Thyroid gland (tissue), 4 donors: ENCODE results near the gene NYNRIN.

ENCODE experiments used
- POLR2A ChIP-seq, 2 donors: fragments of 450-650 bp; IDR thresholded peaks; one replicate each; pipeline ENCODE4 v1.6.1; 2017; ENCODE audit warnings: antibody characterized with exemption in 2 of 2, mild to moderate bottlenecking in 2 of 2, moderate library complexity in 1 of 2
- TF ChIP-seq, protein P1 (sequence below), 6 experiments: fragments of 200-600 bp in 3 of 6; fragments of 450-650 bp in 3 of 6; sonication (generic) in 3 of 6; IDR thresholded peaks; one replicate each; pipeline ENCODE4 v1.5.1; 2016 to 2019; ENCODE audit warnings: antibody characterized with exemption in 6 of 6, mild to moderate bottlenecking in 2 of 6, inconsistent platforms in 1 of 6, moderate library complexity in 1 of 6

DNA sequence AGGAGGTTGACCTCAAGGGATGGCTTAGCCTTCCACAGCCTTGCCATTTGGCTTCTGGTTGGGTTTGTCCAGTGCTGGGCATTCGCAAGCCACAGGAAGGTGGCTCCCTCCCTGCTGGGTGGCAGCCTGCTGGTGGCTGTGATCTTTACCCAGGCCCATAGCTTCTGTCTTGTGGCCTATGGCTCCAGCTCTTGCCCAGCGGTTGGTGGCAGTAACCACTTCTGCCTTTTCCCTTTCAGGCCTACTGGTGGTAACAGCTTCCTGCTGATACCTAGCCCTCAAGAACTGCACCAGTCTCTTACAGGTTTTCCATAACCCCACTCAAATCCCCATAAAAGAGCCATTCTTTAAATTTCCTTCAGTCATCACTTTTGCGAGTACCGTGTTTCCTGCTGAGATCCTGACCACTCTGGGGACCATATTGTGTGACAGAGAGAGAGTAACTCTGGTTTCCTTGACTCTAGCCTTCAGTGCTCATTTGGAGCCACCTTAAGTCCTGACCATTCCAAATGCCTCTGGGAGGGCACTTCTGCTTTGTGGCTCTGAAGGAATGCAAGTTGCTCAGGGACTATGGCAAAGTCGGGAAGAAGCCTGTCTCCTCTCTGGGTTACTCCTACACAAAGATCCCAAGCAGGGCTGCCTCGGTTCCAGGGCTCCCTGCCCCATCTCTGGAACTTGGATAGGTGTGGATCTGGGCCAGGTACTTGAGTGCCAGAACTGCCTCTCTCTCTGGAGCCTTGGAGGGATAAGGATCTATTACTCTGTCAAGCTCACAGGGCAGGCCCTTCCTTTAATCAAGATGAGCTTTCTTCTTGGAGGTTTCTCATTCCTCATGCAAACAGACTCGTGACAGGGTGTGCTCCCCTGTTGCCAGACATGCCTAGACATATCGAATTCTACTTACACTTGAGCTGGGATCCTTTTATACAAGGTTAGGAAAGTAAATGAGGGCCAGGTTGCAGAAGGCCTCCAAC is 2.9 kb upstream of the NYNRIN start:
- TF ChIP-seq, protein P1, sequence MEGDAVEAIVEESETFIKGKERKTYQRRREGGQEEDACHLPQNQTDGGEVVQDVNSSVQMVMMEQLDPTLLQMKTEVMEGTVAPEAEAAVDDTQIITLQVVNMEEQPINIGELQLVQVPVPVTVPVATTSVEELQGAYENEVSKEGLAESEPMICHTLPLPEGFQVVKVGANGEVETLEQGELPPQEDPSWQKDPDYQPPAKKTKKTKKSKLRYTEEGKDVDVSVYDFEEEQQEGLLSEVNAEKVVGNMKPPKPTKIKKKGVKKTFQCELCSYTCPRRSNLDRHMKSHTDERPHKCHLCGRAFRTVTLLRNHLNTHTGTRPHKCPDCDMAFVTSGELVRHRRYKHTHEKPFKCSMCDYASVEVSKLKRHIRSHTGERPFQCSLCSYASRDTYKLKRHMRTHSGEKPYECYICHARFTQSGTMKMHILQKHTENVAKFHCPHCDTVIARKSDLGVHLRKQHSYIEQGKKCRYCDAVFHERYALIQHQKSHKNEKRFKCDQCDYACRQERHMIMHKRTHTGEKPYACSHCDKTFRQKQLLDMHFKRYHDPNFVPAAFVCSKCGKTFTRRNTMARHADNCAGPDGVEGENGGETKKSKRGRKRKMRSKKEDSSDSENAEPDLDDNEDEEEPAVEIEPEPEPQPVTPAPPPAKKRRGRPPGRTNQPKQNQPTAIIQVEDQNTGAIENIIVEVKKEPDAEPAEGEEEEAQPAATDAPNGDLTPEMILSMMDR (IDR thresholded peaks at IDR 0.05): no peak
- no peak for TF ChIP-seq POLR2A (IDR thresholded peaks at IDR 0.05)
